Left cardiac atrium (tissue), 4 donors: ENCODE measurements around the gene UGT2B10. TPM values are rescaled to one million over a fixed set of nuclear protein-coding genes. Genes with fewer than 3 reads are reported as not detected.
"Not testable (repeated sequence)": the region's sequence is repeated elsewhere in the genome, so short reads cannot be mapped to it uniquely, and the experiment has no call there.

Experiments used
- ATAC-seq, 2 donors: fragments of 200-7000 bp; cut with Tn5 transposase; one replicate each; pipeline ENCODE4 v1.9.1; 2020; ENCODE audit warnings: mild to moderate bottlenecking in 2 of 2, moderate library complexity in 2 of 2
- DNase-seq: peaks from one replicate; pipeline ENCODE4 v3.0.0-alpha.2; 2020
- intact Hi-C, 2 donors: fragments of 100-400 bp; cut with DNase I; formaldehyde crosslinking; loops; one replicate each; pipeline versions ENCODE4 v1.14.1 to v1.15.1; 2022 to 2023
- long read RNA-seq: library from polyadenylated mRNA; unstranded; transcript quantifications from one replicate; pipeline ENCODE4 v2.0.0, GENCODE V29; 2021
- total RNA-seq, 2 donors: library from RNA; stranded (reverse); fragmentation: NEBNext Ultra II Directional; extraction: Animal tissue kit (Norgen Biotek cat#: 25700); gene quantifications; one replicate each; pipeline ENCODE4 v1.2.1, GENCODE V29; 2021
- donor health status: DM: no; HTN: yes; CAD: no.
- donor health status: DM: no; HTN: yes; CAD: no; lungs with severe emphysema.
- donor health status: DM: yes; HTN: yes; CAD: no.
- donor health status: Dilated cardiomyopathy.

The UGT2B10 gene
- not detected for total RNA-seq
- long read RNA-seq = 0 reads

- DNase-seq, ATAC-seq, intact Hi-C loops: not testable (repeated sequence)
These were observed at the start of gene UGT2B10 for GRCh38 chr4:68815617-68816409. TSS of gene UGT2B10 (plus strand) at chr4:68815994. CDS start at chr4:68816020, 26 bp downstream.

GRCh38 chr4:68771836-68772235 lies 44.0 kb upstream of the UGT2B10 start:
- DNase-seq, ATAC-seq, intact Hi-C loops: not testable (repeated sequence)

- ATAC-seq (no peak), DNase-seq (no peak)
- intact Hi-C loops = no loop called here
These were observed 42.1 kb upstream of the UGT2B10 start for GRCh38 chr4:68773699-68774098.

- no peak for ATAC-seq
These were observed 35.6 kb upstream of the UGT2B10 start for GRCh38 chr4:68780232-68780631.

GRCh38 chr4:68797048-68797447 lies 18.7 kb upstream of the UGT2B10 start:
- DNase-seq (no peak), ATAC-seq (no peak)
- intact Hi-C loops = no loop called here

More at GRCh38 chr4:68780232-68780631, 35.6 kb upstream of the UGT2B10 start:
- intact Hi-C loops = no loop called here
- DNase-seq = no peak

GRCh38 chr4:68797618-68798017 lies 18.2 kb upstream of the UGT2B10 start:
- no peak for DNase-seq
- no peak for ATAC-seq
- intact Hi-C loops = no loop called here

- no peak for DNase-seq
- intact Hi-C loops = no loop called here
- no peak for ATAC-seq
These were observed 12.8 kb upstream of the UGT2B10 start for GRCh38 chr4:68803013-68803412.

- no peak for DNase-seq
- no peak for ATAC-seq
- intact Hi-C loops = no loop called here
These were observed 7.7 kb upstream of the UGT2B10 start for GRCh38 chr4:68808060-68808459.

- ATAC-seq (no peak), DNase-seq (no peak)
- intact Hi-C loops = no loop called here
These were observed 4.9 kb upstream of the UGT2B10 start for GRCh38 chr4:68810919-68811318.

- DNase-seq, ATAC-seq, intact Hi-C loops: not testable (repeated sequence)
These were observed 844 bp downstream of the UGT2B10 start for GRCh38 chr4:68816410-68817265.

GRCh38 chr4:68817386-68817785 lies 1.6 kb downstream of the UGT2B10 start:
- ATAC-seq = no peak
- intact Hi-C loops = no loop called here
- DNase-seq = no peak

GRCh38 chr4:68818030-68818462 lies 2.3 kb downstream of the UGT2B10 start:
- not testable (repeated sequence) for ATAC-seq

GRCh38 chr4:68831642-68832041 lies 15.8 kb downstream of the UGT2B10 start:
- ATAC-seq (no peak), DNase-seq (no peak)
- intact Hi-C loops = no loop called here

More at GRCh38 chr4:68818030-68818462, 2.3 kb downstream of the UGT2B10 start:
- intact Hi-C loops, DNase-seq: not testable (repeated sequence)

- intact Hi-C loops = no loop called here
- ATAC-seq = no peak
- no peak for DNase-seq
These were observed 34.5 kb downstream of the UGT2B10 start for GRCh38 chr4:68850293-68850692.

GRCh38 chr4:68855771-68856170 lies 40.0 kb downstream of the UGT2B10 start:
- DNase-seq (no peak), ATAC-seq (no peak)
- intact Hi-C loops = no loop called here

GRCh38 chr4:68858039-68858438 lies 42.2 kb downstream of the UGT2B10 start:
- no peak for ATAC-seq
- intact Hi-C loops = no loop called here
- no peak for DNase-seq

GRCh38 chr4:68859655-68860054 lies 43.9 kb downstream of the UGT2B10 start:
- DNase-seq (no peak), ATAC-seq (no peak)
- intact Hi-C loops = no loop called here

- no peak for DNase-seq
- no peak for ATAC-seq
- intact Hi-C loops = no loop called here
These were observed 45.3 kb downstream of the UGT2B10 start for GRCh38 chr4:68861057-68861456.

- ATAC-seq (no peak), DNase-seq (no peak)
- intact Hi-C loops = no loop called here
These were observed 48.8 kb downstream of the UGT2B10 start for GRCh38 chr4:68864438-68865187.
